Measurements from ENCODE around the gene RBM4B. TPM values are rescaled to one million over a fixed set of nuclear protein-coding genes. Genes with fewer than 3 reads are reported as not detected.

Gene RBM4B
- total RNA-seq, 1 donor from 2014 or later = 61.2 TPM

DNA sequence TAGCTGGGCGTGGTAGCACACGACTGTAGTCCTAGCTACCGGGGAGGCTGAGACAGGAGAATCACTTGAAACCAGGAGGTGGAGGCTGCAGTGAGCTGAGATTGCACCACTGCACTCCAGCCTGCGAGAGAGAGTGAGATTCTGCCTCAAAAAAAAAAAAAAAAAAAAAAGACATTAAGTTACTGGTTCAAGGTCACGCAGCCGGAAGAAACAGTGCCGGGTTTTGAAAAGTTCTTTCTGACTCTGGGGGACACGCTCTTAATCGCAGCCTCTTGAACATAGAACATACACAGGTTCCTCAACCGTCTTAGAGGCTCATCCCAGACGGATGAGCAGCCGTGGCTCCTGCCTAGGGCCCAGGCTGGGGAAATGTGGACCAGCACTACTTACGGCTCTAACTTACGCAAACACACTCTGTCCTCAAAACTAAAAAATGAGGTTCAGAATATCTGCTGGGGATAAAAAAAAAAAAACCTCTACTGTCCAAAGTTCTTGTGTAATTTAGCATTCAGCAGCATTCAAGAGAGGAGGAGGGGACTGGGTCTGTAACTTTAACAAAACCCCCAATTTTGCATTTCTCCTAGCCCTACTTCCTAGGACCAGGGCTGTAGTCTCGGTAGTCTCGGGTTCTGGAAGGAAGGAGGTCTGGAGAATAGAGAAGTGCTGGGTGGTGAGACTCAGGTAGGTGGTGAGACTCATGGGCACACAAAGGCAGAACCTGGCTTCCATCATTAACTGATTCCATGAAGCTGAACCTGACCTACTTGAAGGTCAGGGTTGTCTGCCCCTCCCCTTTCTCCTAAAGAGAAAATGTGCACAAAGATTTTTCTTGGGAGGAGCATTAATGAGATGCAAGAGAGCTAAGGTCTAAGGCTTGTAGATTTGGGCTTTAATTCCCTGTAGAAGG, 45.3 kb upstream of the RBM4B start:
- Mint-ChIP-seq H3K36me3 (ENCODE audit: unreplicated experiment) (peaks cover 5% of the 10 kb centered on the region), H3K4me1 (ENCODE audit: low read depth, unreplicated experiment) (peaks cover 51% of the 10 kb centered on the region), H3K4me3 (ENCODE audit: unreplicated experiment) (peak overlapping the region; percentile 42), H3K27me3 (ENCODE audit: unreplicated experiment) (peaks cover 14% of the 10 kb centered on the region), H3K9me3 (ENCODE audit: unreplicated experiment) (peaks cover 15% of the 10 kb centered on the region), H3K27ac (ENCODE audit: unreplicated experiment) (no peak overlapping the region)
- DNase-seq = no peak
- TF ChIP-seq CTCF (IDR thresholded peaks at IDR 0.05; ENCODE audit: partially characterized antibody, unreplicated experiment) = no peak

GRCh38 chr11:66721939-66722338, 44.3 kb upstream of the RBM4B start:
- Mint-ChIP-seq H3K27ac (ENCODE audit: unreplicated experiment) (no peak overlapping the region), H3K4me1 (ENCODE audit: low read depth, unreplicated experiment) (peaks cover 49% of the 10 kb centered on the region), H3K4me3 (ENCODE audit: unreplicated experiment) (peak overlapping the region; percentile 12), H3K9me3 (ENCODE audit: unreplicated experiment) (peaks cover 15% of the 10 kb centered on the region), H3K27me3 (ENCODE audit: unreplicated experiment) (peaks cover 16% of the 10 kb centered on the region), H3K36me3 (ENCODE audit: unreplicated experiment) (peaks cover 5% of the 10 kb centered on the region)
- no peak for TF ChIP-seq CTCF (IDR thresholded peaks at IDR 0.05; ENCODE audit: partially characterized antibody, unreplicated experiment)
- DNase-seq = no peak

GRCh38 chr11:66720899-66721470, 43.3 kb upstream of the RBM4B start:
- H3K4me3 Mint-ChIP-seq (ENCODE audit: unreplicated experiment) = peak overlapping the region; percentile 11
- H3K27me3 Mint-ChIP-seq (ENCODE audit: unreplicated experiment) = peaks cover 10% of the 10 kb centered on the region
- no peak for DNase-seq
- H3K27ac Mint-ChIP-seq (ENCODE audit: unreplicated experiment) = no peak overlapping the region
- peaks cover 12% of the 10 kb centered on the region for H3K9me3 Mint-ChIP-seq (ENCODE audit: unreplicated experiment)
- H3K36me3 Mint-ChIP-seq (ENCODE audit: unreplicated experiment) = peaks cover 4% of the 10 kb centered on the region
- peaks cover 42% of the 10 kb centered on the region for H3K4me1 Mint-ChIP-seq (ENCODE audit: low read depth, unreplicated experiment)
- no peak for TF ChIP-seq CTCF (IDR thresholded peaks at IDR 0.05; ENCODE audit: partially characterized antibody, unreplicated experiment)

- peaks cover 36% of the 10 kb centered on the region for H3K4me1 Mint-ChIP-seq (ENCODE audit: low read depth, unreplicated experiment)
- no peak for TF ChIP-seq CTCF (IDR thresholded peaks at IDR 0.05; ENCODE audit: partially characterized antibody, unreplicated experiment)
- no peaks in the 10 kb centered on the region for H3K36me3 Mint-ChIP-seq (ENCODE audit: unreplicated experiment)
- no peak for DNase-seq
- peak overlapping the region; percentile 52 for H3K4me3 Mint-ChIP-seq (ENCODE audit: unreplicated experiment)
- peaks cover 11% of the 10 kb centered on the region for H3K27me3 Mint-ChIP-seq (ENCODE audit: unreplicated experiment)
- peak overlapping the region; percentile 48 for H3K27ac Mint-ChIP-seq (ENCODE audit: unreplicated experiment)
- peaks cover 12% of the 10 kb centered on the region for H3K9me3 Mint-ChIP-seq (ENCODE audit: unreplicated experiment)
Measured at GRCh38 chr11:66720223-66720898, 42.7 kb upstream of the RBM4B start.

Data from glutamatergic neuron (in vitro differentiated cells).